Neural crest cell (in vitro differentiated cells): ENCODE data around the gene DUSP18. TPM values are rescaled to one million over a fixed set of nuclear protein-coding genes. Genes with fewer than 3 reads are reported as not detected.

ENCODE experiments used
- DNase-seq: peaks from one replicate; pipeline ENCODE4 v3.0.0; 2021; ENCODE audit warnings: low read depth, mixed read lengths, low spot score
- H3K27ac Mint-ChIP-seq: one replicate; pipeline ENCODE4 v1.8.0; 2021; ENCODE audit warnings: mild to moderate bottlenecking, mixed read lengths; ENCODE audit not compliant: unreplicated experiment
- H3K27me3 Mint-ChIP-seq: 2 replicates; pipeline ENCODE4 v1.8.0; 2021; ENCODE audit warnings: low read depth, mild to moderate bottlenecking, mixed read lengths
- H3K36me3 Mint-ChIP-seq: 2 replicates; pipeline ENCODE4 v1.8.0; 2021; ENCODE audit warnings: low read depth, mild to moderate bottlenecking, mixed read lengths
- H3K4me1 Mint-ChIP-seq: 2 replicates; pipeline ENCODE4 v1.8.0; 2021; ENCODE audit warnings: mixed read lengths
- H3K4me3 Mint-ChIP-seq: one replicate; pipeline ENCODE4 v1.8.0; 2021; ENCODE audit warnings: mild to moderate bottlenecking, mixed read lengths
- H3K9me3 Mint-ChIP-seq: 2 replicates; pipeline ENCODE4 v1.8.0; 2021; ENCODE audit warnings: mixed read lengths
- CTCF ChIP-seq: fragments of 200-600 bp; sonication (generic); conservative IDR thresholded peaks from 2 replicates; pipeline ENCODE4 v1.5.0; 2021; ENCODE audit warnings: antibody characterized with exemption, mild to moderate bottlenecking
- total RNA-seq: library from RNA; stranded (reverse); gene quantifications from 2 replicates; pipeline ENCODE4 v1.2.1, GENCODE V29; 2021

Gene DUSP18
- total RNA-seq, 1 donor from 2014 or later: 8.1 TPM

GRCh38 chr22:30665786-30666185, 1.9 kb downstream of the DUSP18 start:
- no peak for TF ChIP-seq CTCF
- H3K4me1 Mint-ChIP-seq: peaks cover 19% of the 10 kb centered on the region
- peak overlapping the region; percentile 37 for H3K4me3 Mint-ChIP-seq
- H3K36me3 Mint-ChIP-seq: no peaks in the 10 kb centered on the region
- no peaks in the 10 kb centered on the region for H3K9me3 Mint-ChIP-seq
- no peak overlapping the region for H3K27ac Mint-ChIP-seq
- no peak for DNase-seq
- H3K27me3 Mint-ChIP-seq: peaks cover 20% of the 10 kb centered on the region

GRCh38 chr22:30665266-30665665, 2.4 kb downstream of the DUSP18 start:
- Mint-ChIP-seq H3K9me3 (no peaks in the 10 kb centered on the region), H3K4me1 (peaks cover 19% of the 10 kb centered on the region), H3K27me3 (peaks cover 20% of the 10 kb centered on the region), H3K36me3 (no peaks in the 10 kb centered on the region), H3K4me3 (no peak overlapping the region), H3K27ac (no peak overlapping the region)
- no peak for TF ChIP-seq CTCF
- no peak for DNase-seq

- no peak for TF ChIP-seq CTCF
- peaks cover under 1% of the 10 kb centered on the region for H3K36me3 Mint-ChIP-seq
- H3K4me3 Mint-ChIP-seq: peak overlapping the region; percentile 47
- no peak for DNase-seq
- peaks cover 20% of the 10 kb centered on the region for H3K27me3 Mint-ChIP-seq
- H3K27ac Mint-ChIP-seq: no peak overlapping the region
- H3K9me3 Mint-ChIP-seq: no peaks in the 10 kb centered on the region
- H3K4me1 Mint-ChIP-seq: peaks cover 19% of the 10 kb centered on the region
Measured at GRCh38 chr22:30664798-30665197, 2.9 kb downstream of the DUSP18 start.

- Mint-ChIP-seq H3K4me3 (no peak overlapping the region), H3K4me1 (peaks cover 7% of the 10 kb centered on the region), H3K27ac (no peak overlapping the region), H3K36me3 (peaks cover 2% of the 10 kb centered on the region), H3K27me3 (peaks cover 3% of the 10 kb centered on the region), H3K9me3 (no peaks in the 10 kb centered on the region)
- no peak for TF ChIP-seq CTCF
- no peak for DNase-seq
Measured at GRCh38 chr22:30662040-30662439, 5.6 kb downstream of the DUSP18 start.

- no peaks in the 10 kb centered on the region for H3K27me3 Mint-ChIP-seq
- no peak overlapping the region for H3K4me3 Mint-ChIP-seq
Measured at GRCh38 chr22:30655532-30655931, 12.1 kb downstream of the DUSP18 start.

More at GRCh38 chr22:30655532-30655931, 12.1 kb downstream of the DUSP18 start:
- Mint-ChIP-seq H3K27ac (no peak overlapping the region), H3K9me3 (no peaks in the 10 kb centered on the region), H3K4me1 (no peaks in the 10 kb centered on the region), H3K36me3 (peaks cover 2% of the 10 kb centered on the region)
- no peak for DNase-seq
- no peak for TF ChIP-seq CTCF
